NCI-H226 (cell line): Measurements from ENCODE around the gene BTNL3.

Experiments used
- DNase-seq: peaks from one replicate; pipeline ENCODE4 v3.0.0-alpha.2; 2015

Gene BTNL3

GRCh38 chr5:181050016-181050415 is 61.4 kb downstream of the BTNL3 start:
- DNase-seq = no peak

GRCh38 chr5:181051841-181052671 is 63.4 kb downstream of the BTNL3 start:
- DNase-seq = no peak

GRCh38 chr5:181052672-181053487 is 64.2 kb downstream of the BTNL3 start:
- DNase-seq = no peak

GRCh38 chr5:181053488-181054121 is 65.0 kb downstream of the BTNL3 start:
- no peak for DNase-seq

- DNase-seq = no peak
These were observed 65.5 kb downstream of the BTNL3 start for GRCh38 chr5:181054138-181054537.

- no peak for DNase-seq
These were observed 66.3 kb downstream of the BTNL3 start for GRCh38 chr5:181054871-181055459.
